Measurements from ENCODE around the gene C12orf76.

GRCh38 chr12:110074089-110074488, 25.8 kb upstream of the C12orf76 start:
- TF ChIP-seq EZH2 (IDR thresholded peaks at IDR 0.05; ENCODE audit: low read depth, unreplicated experiment), result no peak
- no peak for TF ChIP-seq EZH2phosphoT487 (IDR thresholded peaks at IDR 0.05; ENCODE audit: unreplicated experiment)
- no peak for TF ChIP-seq CTCF (conservative IDR thresholded peaks at IDR 0.05; ENCODE audit: low read depth in 2 of 2)

Measured in GM23338 (cell line).